Measurements from ENCODE around the gene RAB7B.

DNA sequence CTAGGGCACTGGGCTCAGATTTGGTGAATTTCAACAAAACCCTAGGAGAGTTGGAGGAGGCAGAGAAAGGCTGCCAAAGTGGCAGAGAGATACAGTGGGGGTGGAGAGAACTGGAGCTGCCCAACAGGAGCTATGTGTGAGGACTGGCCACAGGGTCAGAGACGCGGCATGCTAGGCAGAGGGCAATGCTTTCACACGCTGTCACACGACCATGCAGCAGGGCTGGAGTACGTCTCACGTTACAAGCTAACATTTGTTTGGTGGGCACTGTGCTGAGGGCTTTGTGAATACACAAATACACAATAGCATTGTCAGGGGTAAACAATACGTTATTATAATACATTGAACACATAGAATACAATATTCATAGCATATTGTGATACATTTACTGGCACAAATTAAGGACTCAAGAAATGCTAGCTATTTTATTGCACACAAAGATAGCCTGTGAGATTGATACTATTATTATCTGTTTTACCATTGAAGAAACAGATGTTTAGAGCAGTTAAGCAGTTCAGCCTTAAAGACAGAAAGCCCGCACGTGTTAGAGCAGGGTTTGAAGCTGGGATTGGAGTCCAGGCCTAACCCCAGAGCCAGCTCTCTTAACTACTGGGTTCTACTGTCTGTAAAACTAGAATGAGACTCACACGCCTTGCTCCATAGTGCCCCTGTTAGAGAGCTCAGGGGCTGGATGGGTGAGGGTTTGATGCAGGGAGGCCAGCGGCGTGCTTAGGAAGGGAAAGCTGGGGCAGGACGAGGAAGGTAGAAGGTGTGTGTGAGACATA is 4.5 kb downstream of the RAB7B start:
- TF ChIP-seq, protein P1, sequence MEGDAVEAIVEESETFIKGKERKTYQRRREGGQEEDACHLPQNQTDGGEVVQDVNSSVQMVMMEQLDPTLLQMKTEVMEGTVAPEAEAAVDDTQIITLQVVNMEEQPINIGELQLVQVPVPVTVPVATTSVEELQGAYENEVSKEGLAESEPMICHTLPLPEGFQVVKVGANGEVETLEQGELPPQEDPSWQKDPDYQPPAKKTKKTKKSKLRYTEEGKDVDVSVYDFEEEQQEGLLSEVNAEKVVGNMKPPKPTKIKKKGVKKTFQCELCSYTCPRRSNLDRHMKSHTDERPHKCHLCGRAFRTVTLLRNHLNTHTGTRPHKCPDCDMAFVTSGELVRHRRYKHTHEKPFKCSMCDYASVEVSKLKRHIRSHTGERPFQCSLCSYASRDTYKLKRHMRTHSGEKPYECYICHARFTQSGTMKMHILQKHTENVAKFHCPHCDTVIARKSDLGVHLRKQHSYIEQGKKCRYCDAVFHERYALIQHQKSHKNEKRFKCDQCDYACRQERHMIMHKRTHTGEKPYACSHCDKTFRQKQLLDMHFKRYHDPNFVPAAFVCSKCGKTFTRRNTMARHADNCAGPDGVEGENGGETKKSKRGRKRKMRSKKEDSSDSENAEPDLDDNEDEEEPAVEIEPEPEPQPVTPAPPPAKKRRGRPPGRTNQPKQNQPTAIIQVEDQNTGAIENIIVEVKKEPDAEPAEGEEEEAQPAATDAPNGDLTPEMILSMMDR (IDR thresholded peaks at IDR 0.05) = no peak
- no peak for TF ChIP-seq POLR2A (IDR thresholded peaks at IDR 0.05)
